Hindlimb muscle (tissue), 1 donor: ENCODE measurements around the gene PSMD14. TPM values are rescaled to one million over a fixed set of nuclear protein-coding genes. Genes with fewer than 3 reads are reported as not detected.
A peak's percentile ranks its signal among the peaks of the same experiment; 100 is the strongest.
"Not testable (repeated sequence)": the region's sequence is repeated elsewhere in the genome, so short reads cannot be mapped to it uniquely, and the experiment has no call there.

Source experiments
- DNase-seq: peaks from one replicate; pipeline ENCODE4 v3.0.0-alpha.2; 2013
- polyA plus RNA-seq: library from polyadenylated mRNA; unstranded; fragments of 120-200 nt; gene quantifications from one replicate; pipeline ENCODE4 v1.2.1, GENCODE V29; 2013; ENCODE audit not compliant: insufficient read length

PSMD14 gene
- polyA plus RNA-seq = 35.7 TPM

DNA sequence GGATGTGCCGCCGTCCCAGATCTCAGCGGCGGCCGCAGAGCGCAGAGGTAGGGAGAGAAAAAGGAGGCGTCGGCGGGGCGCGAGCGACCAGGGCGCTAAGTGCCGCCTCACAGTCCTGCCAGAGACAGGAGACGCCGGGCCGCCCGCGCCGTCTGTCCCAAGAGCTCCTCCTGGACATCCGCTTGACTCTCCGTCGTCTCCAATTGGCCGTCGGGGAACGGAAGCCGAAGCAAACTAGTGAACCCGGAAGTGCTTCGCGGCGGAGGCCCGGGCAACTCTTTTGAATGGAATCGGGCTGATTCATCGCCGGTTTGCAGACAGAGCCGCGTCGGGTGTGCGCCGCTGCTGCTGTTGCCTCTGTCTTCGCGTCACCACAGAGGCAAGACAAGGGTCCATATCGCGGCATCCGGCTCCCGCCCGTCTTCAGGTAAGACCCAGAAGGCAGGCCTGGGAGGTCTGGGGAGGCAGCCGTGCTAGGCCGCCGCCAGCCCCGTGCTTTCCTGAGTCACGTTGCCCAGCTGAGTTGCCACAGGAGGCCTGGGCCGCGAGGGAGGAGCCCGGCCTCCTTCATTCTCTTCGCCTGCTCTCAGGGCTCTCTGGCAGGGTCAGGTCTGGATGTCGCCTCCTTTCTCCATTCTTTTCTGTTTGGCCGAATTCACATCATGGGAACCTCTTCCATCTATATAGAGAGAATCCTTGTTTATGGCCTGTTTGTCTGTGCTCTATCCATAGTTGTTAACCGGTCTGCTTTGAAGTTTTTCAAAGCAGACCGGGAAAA is at the start of gene PSMD14:
Gene PSMD14 (plus strand): TSS at position 248 of the 778 bp plus-strand sequence. CDS start 10,401 bp downstream, outside the sequence.
- peak; percentile 92 for DNase-seq

DNA sequence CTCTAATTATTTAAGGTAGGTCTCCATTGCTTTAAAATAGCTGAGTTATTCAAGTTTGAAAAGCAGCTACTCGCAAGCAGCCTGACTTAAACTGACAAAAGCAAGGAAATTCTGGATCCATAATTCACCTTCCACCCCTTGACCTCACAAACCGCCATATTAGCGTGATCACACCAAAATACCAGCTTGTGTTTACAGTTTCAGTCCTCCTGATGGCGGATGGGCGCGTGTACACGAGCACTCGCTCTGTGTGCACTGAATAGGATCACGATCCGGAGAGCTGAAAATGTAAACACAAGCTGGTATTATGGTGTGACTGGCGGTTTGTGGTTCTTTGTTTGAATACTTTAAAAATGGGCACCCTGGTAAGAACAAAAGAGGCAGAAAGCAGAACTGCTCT is 42.4 kb upstream of the PSMD14 start:
- no peak for DNase-seq

DNA sequence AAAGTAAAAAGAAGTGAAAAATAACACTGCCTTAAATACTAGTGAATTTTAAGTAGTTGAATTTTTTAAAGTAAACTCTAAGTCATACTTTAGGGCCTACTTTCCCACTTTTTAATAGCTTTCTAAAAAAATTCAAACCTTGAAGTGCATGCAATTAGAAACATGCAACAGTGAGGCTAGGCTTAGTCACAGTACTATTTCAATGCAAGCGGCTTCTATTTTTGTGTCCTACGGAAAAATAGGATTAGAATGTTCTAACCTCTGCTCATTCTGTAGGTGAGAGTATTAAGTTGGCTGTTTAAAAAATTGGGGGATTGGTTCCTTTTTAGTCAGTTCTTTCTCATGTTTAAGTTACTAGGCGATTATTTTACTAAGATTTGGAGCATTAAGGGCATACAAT is 39.1 kb upstream of the PSMD14 start:
- no peak for DNase-seq

DNA sequence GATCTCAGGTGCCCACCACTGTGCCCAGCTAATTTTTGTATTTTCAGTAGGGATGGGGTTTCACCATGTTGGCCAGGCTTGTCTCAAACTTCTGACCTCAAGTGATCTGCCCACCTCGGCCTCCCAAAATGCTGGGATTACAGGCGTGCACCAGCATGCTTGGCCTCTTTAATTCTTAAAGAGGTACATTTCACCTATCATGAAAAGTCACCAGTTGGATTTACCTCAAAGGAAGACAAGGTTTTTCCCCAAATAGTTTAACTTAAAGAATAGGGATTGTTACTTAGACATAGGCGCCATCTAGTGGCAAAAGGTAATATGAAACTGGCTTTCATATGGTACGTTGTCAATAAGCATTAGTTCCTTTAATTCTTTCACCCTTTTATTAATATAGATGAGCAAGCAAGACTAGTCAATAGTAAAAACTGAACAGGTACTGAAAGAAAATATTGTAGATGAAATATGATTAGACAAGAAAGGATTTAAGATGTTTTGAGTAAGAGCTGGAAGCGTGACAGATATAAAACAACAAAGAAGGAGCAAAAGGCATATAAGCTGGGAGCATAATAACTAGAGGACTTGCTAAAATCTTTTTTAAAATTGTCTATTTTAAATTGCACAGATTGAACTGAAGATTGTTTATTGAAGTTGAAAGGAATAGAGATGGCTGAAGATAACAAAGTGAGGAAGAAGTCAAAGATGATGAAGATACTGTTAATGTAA is 35.0 kb upstream of the PSMD14 start:
- DNase-seq = peak; percentile 23

DNA sequence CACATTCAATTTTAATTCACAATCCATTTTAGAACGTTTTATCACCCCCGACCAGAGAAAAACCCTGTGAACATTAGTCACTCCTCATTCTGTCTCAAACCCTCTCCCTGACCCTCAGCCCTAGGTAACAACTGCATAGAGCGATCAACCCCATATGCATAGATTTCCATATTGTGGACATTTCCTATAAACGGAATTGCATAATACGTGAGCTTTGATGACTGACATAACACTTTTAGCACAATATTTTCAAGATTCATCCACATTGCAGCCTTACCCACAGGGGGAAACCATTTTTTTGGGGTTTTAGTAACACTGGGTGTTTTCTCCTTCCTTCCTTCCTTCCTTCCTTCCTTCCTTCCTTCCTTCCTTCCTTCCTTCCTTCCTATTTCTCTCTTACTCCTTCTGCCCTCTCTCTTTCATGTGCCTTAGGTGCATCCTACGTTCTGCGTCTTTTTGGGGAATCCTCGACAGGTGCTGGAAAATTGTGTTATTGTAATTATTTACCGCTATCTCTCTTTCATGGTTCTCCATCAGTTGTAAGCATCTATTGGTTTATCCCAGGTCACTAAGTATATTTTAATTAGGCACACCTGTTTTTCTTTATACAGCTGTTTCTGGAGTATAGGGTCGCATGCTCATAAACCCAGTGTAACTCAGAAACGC is 29.5 kb upstream of the PSMD14 start:
- not testable (repeated sequence) for DNase-seq

DNA sequence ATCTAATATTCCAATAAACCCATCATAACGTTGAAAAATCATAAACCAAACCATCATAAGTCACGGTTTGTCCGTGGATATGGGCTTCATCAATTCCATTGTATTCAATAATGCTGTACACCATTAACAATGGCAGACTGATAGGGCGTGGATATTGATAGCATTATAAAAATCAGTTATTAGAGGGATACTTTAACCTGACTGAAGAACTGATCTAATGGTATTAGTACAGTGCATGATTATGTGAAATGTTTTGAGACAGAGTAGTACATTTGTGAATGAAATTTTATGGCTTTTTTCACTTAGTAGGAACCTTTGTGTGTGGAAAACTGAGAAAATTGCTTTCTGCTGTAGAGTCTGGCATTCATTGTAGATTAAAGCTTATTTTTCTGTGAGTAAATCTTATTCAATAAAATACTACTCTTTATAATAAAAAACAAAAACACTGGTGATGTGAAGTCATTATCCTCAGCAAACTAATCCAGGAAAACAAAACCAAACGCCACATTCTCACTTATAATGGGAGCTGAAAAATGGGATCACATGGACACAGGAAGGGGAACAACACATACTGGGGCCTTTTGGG is 28.9 kb upstream of the PSMD14 start:
- not testable (repeated sequence) for DNase-seq

DNA sequence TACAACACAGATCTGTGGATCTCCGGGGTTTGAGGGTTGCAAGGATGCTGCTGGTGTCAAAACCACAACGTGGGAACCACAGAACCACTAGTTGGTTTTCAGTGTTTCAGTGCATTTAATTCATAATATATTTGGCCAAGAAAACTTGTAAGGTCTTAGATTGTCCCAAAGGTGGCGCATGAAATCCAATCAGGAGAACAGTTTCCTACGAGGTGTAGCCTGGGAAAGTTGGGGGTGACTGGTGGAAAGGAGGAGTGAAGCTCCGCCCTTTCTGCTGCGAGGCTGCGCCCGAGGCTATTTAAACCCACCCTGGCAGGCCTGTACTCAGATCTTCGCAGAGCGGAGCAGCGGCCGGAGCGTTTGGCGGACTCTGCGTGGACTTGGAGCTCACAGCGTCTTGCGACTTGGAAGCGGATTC is 27.3 kb upstream of the PSMD14 start:
- not testable (repeated sequence) for DNase-seq

DNA sequence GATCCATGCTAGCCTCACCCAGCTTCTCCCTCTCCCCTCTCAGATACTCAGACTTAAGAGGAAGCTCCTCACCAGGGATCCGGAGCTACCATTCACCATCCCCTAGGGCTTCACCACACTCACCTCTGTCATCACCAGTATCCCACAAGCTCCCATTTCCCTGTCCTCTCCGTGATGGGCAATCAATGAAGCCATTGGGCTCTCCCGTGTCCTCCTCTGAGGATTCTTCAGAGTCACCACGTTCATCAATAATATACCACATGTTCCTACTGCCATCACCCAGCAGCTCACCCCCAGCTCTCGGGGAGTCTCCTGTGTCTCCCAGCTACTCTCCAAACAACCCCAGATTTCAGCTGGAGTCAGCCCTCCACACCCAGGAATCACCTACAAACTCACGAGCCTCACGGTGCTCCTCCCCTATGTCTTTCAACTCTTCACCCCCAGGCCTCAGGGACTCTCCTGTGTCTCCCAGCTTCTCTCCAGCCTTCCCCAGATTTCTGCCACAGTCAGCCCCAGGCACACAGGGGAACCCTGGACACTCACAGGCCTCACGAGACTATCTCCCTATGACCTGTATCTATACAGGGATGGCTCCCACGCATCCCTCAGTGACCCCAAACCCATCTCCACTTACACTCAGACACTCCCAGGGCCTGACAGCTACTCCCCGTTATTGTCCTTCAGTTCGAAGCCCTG is 26.5 kb upstream of the PSMD14 start:
- not testable (repeated sequence) for DNase-seq

DNA sequence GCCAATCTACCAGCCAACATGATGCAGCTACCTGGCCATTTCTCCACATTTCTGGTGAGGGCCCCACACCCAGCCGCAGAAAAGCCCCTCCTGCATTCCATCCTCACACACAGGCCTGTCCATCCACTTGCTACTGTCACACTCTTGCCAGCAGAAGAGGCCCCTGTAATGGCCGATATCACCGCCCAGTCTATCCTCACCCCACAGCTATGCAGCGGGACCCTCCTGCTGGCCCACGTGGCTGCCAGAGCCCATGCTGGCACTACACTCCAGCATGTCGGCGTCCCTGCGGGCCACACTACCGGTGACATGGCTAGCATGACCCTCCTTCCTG is 25.9 kb upstream of the PSMD14 start:
- DNase-seq = not testable (repeated sequence)

DNA sequence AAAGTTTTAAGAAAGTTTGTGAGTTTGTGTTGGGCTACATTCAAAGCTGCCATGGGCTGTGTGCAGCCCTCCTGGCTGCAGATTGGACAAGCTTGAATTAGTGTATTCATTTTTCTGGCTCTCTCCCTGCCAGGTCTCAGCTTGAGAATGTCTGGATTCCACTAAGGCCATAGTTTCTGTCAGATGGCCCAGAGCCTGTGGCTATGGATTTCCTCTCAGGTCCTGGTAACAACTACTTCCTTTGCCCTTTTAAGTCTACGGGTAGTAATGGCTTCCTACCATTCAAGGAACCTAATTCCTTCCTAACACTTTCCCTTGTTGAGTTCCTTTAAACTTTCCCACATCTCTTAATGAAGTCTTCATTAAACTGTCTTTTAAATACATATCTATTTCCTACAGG is 24.3 kb upstream of the PSMD14 start:
- no peak for DNase-seq

DNA sequence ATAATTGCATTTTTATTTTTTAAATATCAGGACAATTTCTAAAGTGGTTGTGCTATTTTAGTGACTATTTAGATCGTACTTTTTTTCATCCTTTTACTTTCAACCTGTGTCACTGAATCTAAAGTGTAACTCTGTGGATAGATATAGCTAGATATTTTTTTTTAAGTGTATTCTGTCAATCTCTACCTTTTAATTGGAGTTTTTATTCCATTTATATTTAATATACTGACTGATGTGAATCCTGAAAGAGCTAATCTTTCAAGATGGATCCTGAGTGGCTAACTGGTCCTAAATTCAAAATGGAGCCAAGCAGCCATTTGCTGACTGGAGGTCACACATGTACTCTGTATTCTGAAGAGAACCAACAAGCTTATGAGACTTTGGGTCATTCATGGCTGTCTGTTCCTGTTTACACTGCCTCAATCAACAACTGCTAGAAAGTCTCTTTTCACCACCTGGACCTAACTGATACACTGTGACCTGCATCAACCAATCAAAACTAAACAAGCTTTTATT is 4.6 kb upstream of the PSMD14 start:
- DNase-seq = no peak

DNA sequence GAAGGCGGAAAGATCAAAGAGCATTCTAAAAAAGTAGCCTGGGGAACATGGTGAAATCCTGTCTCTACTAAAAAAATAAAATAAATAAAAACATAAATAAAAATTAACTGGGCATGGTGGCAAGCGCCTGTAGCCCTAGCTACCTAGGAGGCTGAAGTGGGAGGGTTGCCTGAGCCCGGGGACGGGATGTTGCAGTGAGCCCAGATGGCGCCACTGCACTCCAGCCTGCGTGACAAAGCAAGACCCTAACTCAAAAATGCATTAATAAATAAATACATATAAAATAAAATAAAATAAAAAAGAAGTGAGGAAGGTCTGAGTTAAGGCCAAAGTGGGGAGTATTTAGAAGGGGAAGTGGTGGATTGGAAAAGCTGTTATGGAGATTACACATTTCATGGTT is 1.3 kb upstream of the PSMD14 start:
- no peak for DNase-seq

DNA sequence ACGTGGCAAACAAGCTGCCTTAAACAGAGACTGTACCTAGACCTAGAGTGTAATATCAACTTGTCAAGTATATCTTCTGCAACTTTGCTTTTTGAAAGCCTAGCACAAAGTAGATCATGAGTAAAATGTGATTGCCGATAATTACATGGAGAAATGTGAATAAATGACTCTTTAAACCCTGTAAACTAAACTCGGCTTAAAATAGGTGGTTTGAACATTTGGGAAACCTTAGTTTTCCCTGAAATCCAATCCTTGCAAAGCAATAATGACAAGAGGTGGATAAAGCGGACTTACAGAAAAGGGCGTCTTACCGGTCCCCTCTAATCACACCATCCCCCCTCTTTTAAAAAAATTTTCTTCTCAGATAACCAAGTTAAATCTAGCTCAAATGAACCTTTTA is 549 bp upstream of the PSMD14 start:
- no peak for DNase-seq

DNA sequence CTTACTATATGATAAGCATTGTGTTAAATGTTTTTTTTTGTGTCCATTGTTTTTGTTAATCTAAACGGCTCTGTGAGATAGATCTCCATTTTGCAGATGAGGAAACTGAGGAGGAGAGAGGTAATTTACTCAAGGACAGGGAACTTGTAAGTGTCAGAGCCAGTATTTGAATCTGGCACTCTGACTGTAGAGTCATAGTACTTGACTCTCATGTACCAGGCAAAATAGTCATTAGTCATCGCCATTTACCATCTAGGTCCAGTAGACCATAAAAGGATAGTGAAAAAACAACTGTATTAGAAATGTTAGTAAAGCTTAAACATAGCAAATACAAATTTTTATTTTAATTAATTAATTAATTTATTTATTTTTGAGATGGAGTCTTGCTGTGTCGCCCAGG is 4.8 kb downstream of the PSMD14 start:
- no peak for DNase-seq

DNA sequence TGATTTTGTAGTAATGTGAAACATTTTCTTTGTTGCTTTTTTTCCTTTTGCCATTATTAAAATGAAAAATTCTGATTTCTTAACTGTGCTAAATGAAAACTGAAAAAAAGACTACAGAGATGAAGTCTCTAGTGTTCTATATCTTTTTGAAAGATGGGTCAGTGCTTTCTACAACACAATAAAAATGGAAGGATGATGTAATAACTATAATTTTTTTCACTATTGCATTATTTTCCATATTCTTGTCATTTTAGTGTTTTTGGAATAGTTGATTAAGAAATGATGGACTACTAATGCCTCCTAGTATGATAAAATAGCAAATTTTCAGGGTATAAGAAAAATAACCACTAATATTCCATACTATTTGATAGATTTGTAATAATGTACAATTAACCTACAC is 7.2 kb downstream of the PSMD14 start:
- no peak for DNase-seq

DNA sequence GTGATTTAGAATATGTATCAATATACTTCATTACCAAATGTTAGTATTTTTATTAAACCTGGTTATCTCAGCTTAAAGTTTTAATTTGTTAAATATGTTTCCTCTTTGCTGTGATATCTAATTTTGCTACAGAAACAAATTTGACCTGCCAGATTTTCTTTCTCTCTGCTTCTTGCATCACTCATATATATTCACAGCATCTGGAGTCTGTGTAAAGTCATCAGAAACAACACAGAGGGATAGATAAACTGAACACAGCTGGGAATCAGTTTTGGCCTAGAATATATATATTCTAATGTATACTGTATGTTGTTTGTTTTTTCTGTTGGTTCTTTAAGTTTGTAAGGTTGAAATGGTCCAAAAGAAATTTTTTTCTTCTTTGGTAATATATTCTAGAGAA is 8.5 kb downstream of the PSMD14 start:
- DNase-seq = no peak

DNA sequence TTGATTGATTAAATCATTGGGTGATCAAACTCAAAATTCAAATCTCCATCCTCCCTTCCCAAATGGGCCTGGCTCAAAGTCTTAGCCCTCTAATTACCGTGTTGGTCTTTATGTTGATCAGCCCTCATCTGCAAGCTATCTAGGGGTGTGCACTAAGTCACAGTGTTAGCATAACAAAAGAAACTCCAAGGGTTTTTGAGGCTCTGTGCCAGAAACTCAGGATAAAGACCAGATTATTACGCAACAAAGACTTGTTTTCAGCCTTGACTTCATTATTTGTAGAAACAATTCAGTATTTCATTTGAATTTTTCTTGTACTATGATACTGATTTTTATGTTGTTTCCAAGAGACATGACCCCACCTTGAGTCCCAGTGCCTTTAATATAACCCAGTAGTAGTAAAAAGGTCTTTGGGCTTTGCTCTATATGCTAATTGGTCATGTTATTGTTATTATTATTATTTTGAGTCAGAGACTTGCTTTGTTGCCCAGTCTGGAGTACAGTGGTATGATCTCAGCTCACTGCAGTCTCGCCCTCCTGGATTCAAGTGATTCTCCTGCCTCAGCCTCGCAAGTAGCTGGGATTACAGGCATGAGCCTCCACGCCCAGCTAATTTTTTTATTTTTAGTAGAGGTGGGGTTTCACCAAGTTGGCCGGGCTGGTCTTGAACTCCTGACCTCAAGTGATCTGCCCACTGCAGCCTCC is 13.9 kb downstream of the PSMD14 start:
- DNase-seq = no peak

DNA sequence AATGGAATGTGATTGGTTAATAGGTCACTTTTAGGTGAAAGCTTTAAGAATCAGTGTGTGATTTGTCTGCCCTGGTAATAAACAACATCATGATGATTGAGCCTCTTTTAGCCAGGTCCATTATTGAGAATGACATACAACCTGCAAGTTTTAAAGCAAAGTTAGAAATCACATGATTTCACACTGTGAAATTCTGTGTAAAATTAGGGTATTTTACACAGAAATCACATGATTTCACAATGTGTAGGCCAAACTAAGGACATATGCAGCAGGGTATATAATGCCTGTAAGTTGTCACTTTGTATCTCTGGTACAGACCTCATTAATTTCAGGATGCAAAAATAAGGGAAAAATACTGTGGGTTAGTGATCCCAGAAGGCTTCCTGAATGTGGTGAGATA is 16.7 kb downstream of the PSMD14 start:
- DNase-seq = no peak

DNA sequence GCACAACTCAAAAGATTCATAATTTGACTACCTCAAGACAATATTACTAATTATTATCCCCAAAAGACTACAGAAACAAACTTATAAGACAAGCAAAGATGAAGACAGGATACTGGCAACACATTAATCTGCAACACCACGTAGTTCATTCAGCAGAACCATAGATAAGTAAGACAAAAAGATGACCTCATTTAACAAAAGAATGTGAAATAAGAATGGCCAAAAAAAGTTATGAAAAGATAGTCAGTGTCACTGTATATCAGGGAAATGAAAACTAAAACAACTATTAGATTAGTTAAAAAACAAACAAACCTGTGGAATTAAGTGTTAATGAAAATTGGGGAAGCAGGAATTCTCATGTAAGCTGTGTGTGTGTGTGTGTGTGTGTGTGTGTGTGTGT is 19.4 kb downstream of the PSMD14 start:
- no peak for DNase-seq

DNA sequence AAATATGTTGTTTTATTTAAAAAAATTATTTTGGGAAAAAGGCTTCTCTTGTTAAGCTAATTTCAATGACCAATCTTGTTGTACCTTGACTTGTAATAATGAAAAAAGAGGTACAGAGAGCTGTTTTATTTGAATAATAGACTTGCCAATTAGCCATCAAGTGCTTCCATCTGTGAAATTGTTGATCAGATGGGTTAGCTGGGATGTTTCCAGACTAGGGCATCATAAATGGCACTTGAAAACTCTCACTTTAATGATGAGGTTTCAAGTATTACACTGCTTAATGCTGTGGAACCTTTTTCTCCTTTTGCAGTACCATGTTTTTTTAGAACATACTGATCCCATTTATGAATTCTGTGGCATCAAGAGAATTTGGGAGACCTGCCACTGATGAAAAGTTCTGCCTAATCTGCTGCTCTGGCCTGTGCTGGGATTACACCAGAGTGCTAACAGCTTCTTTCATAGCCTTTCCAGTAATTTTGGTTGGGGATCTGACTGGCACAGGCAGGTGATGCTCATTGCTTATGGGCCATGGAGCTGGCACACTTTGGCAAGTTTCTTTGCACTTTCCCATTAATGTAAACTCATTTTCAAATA is 24.2 kb downstream of the PSMD14 start:
- no peak for DNase-seq

DNA sequence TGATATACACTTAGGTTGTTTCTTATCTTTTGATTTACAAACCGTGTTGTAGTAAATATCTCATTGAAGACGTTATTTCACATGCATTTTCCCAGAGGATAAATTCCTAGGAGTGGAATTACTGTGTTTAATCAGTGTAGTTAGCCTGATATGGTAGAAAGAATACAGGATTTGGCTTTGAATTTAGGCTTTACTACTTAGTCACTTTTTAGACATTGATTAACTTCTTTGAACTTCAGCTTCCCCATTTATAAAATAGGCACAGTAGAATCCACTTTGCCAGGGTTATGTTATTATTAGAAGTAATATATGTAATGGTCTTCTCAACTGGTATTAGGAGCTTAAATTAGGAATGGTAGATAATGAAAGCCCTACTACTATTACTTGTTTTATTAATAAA is 27.4 kb downstream of the PSMD14 start:
- no peak for DNase-seq
